HL-60 (cell line): ENCODE results near the gene ACAA1.

Experiments used
- CTCF ChIP-seq: IDR thresholded peaks from one replicate; pipeline ENCODE4 v1.5.1; 2011; ENCODE audit warnings: low read length, control low read depth, inconsistent platforms; ENCODE audit not compliant: insufficient read depth
- GABPA ChIP-seq: IDR thresholded peaks from 2 replicates; pipeline ENCODE4 v1.6.1; 2012; ENCODE audit warnings: low read depth
- REST ChIP-seq: IDR thresholded peaks from 2 replicates; pipeline ENCODE4 v1.6.1; 2012; ENCODE audit warnings: low read depth; ENCODE audit not compliant: insufficient replicate concordance

- TF ChIP-seq CTCF = no peak
- TF ChIP-seq REST = no peak
- TF ChIP-seq GABPA = no peak
These were observed 542 bp downstream of the ACAA1 start for GRCh38 chr3:38136393-38136776.
